Smooth muscle cell (in vitro differentiated cells): ENCODE data around the gene CAMK2N2. TPM values are rescaled to one million over a fixed set of nuclear protein-coding genes. Genes with fewer than 3 reads are reported as not detected.

Source experiments
- DNase-seq: peaks from one replicate; lab custom pipeline; 2025; ENCODE audit not compliant: unreplicated experiment; lab: John Stamatoyannopoulos, UW
- H2AFZ ChIP-seq: fragments of 200-600 bp; sonication (generic); 2 replicates; pipeline ENCODE4 v1.6.0; 2016; ENCODE audit warnings: antibody characterized with exemption, low read depth, mild to moderate bottlenecking
- H3F3A ChIP-seq: fragments of 200-600 bp; sonication (generic); 2 replicates; pipeline ENCODE4 v1.6.0; 2017; ENCODE audit warnings: antibody characterized with exemption, low read depth
- H3K27ac ChIP-seq: fragments of 200-600 bp; sonication (generic); 2 replicates; pipeline ENCODE4 v1.5.1; 2016; ENCODE audit warnings: low read depth, mild to moderate bottlenecking
- H3K27me3 ChIP-seq: fragments of 200-600 bp; sonication (generic); 2 replicates; pipeline ENCODE4 v1.6.1; 2016; ENCODE audit warnings: low read depth, mild to moderate bottlenecking
- H3K36me3 ChIP-seq: fragments of 200-600 bp; sonication (generic); 2 replicates; pipeline ENCODE4 v1.5.1; 2016; ENCODE audit warnings: low read depth
- H3K4me1 ChIP-seq: fragments of 200-600 bp; sonication (generic); 2 replicates; pipeline ENCODE4 v1.5.1; 2016; ENCODE audit warnings: low read depth
- H3K4me2 ChIP-seq: fragments of 200-600 bp; sonication (generic); 2 replicates; pipeline ENCODE4 v1.6.0; 2016; ENCODE audit warnings: mild to moderate bottlenecking
- H3K4me3 ChIP-seq: fragments of 200-600 bp; sonication (generic); 2 replicates; pipeline ENCODE4 v1.5.1; 2016; ENCODE audit warnings: mild to moderate bottlenecking
- H3K79me2 ChIP-seq: fragments of 200-600 bp; sonication (generic); 2 replicates; pipeline ENCODE4 v1.6.0; 2016; ENCODE audit warnings: low read depth, mild to moderate bottlenecking
- H3K9ac ChIP-seq: fragments of 200-600 bp; sonication (generic); 2 replicates; pipeline ENCODE4 v1.6.0; 2016; ENCODE audit warnings: low read depth
- H3K9me3 ChIP-seq: fragments of 200-600 bp; sonication (generic); replicated peaks from 2 replicates; pipeline ENCODE4 v1.5.1; 2016; ENCODE audit warnings: low read depth
- H4K20me1 ChIP-seq: fragments of 200-600 bp; sonication (generic); 2 replicates; pipeline ENCODE4 v1.6.0; 2016; ENCODE audit warnings: low read depth
- WGBS: methylation state at CpG from one replicate; pipeline ENCODE4 v1.1.7; 2016; ENCODE audit warnings: low lambda C conversion rate; 5-methylcytosine and 5-hydroxymethylcytosine counted together
- polyA plus RNA-seq: library from polyadenylated mRNA; unstranded; fragments of >200 nt; fragmentation: Nextera tagmentation; extraction: Ambion mirVana; gene quantifications from 2 replicates; pipeline ENCODE4 v1.2.1, GENCODE V29; 2016
- total RNA-seq: library from RNA; depleted of rRNA; stranded (reverse); fragments of >200 nt; gene quantifications from 2 replicates; pipeline ENCODE4 v1.2.3, GENCODE V29; 2014
- TF ChIP-seq, protein P1 (sequence below): fragments of 200-600 bp; sonication (generic); IDR thresholded peaks from 2 replicates; pipeline ENCODE4 v1.5.1; 2017; ENCODE audit warnings: borderline replicate concordance, mild to moderate bottlenecking, antibody characterized with exemption; ENCODE audit not compliant: insufficient read depth, poor library complexity, severe bottlenecking

The CAMK2N2 gene
- total and polyA plus RNA-seq, 2 experiments from 2014 or later: not detected

- peaks cover 17% of the 10 kb centered on the region for H3K79me2 ChIP-seq
- H4K20me1 ChIP-seq: peaks cover 10% of the 10 kb centered on the region
- no peak overlapping the region for H3K27ac ChIP-seq
- WGBS: 75% methylated on average over 3 of the region's 3 CpGs
- H3F3A ChIP-seq: no peaks in the 10 kb centered on the region
- H2AFZ ChIP-seq: no peak overlapping the region
- H3K36me3 ChIP-seq: no peaks in the 10 kb centered on the region
- H3K9ac ChIP-seq: no peak overlapping the region
- H3K27me3 ChIP-seq: no peaks in the 10 kb centered on the region
- no peak overlapping the region for H3K4me2 ChIP-seq
- H3K9me3 ChIP-seq: no peaks in the 10 kb centered on the region
- H3K4me1 ChIP-seq: peaks cover 10% of the 10 kb centered on the region
- DNase-seq: no peak
- no peak overlapping the region for H3K4me3 ChIP-seq
- TF ChIP-seq, protein P1, sequence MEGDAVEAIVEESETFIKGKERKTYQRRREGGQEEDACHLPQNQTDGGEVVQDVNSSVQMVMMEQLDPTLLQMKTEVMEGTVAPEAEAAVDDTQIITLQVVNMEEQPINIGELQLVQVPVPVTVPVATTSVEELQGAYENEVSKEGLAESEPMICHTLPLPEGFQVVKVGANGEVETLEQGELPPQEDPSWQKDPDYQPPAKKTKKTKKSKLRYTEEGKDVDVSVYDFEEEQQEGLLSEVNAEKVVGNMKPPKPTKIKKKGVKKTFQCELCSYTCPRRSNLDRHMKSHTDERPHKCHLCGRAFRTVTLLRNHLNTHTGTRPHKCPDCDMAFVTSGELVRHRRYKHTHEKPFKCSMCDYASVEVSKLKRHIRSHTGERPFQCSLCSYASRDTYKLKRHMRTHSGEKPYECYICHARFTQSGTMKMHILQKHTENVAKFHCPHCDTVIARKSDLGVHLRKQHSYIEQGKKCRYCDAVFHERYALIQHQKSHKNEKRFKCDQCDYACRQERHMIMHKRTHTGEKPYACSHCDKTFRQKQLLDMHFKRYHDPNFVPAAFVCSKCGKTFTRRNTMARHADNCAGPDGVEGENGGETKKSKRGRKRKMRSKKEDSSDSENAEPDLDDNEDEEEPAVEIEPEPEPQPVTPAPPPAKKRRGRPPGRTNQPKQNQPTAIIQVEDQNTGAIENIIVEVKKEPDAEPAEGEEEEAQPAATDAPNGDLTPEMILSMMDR: no peak
Measured at GRCh38 chr3:184295771-184296170, 34.4 kb upstream of the CAMK2N2 start.

GRCh38 chr3:184291738-184292445, 30.5 kb upstream of the CAMK2N2 start:
- Histone ChIP-seq H3K79me2 (no peaks in the 10 kb centered on the region), H3K9me3 (no peaks in the 10 kb centered on the region), H2AFZ (no peak overlapping the region), H3K36me3 (no peaks in the 10 kb centered on the region), H3K27ac (no peak overlapping the region), H3K27me3 (peaks cover 6% of the 10 kb centered on the region), H3K9ac (no peak overlapping the region), H3K4me2 (no peak overlapping the region), H3F3A (no peaks in the 10 kb centered on the region), H3K4me1 (no peaks in the 10 kb centered on the region), H4K20me1 (no peaks in the 10 kb centered on the region), H3K4me3 (no peak overlapping the region)
- TF ChIP-seq, protein P1: no peak
- WGBS: 91% methylated on average over 19 of the region's 21 CpGs
- DNase-seq: no peak

- Histone ChIP-seq H3K36me3 (no peaks in the 10 kb centered on the region), H3F3A (no peaks in the 10 kb centered on the region), H3K9me3 (no peaks in the 10 kb centered on the region), H3K4me3 (no peak overlapping the region), H3K4me2 (no peak overlapping the region), H3K27ac (no peak overlapping the region), H2AFZ (no peak overlapping the region), H3K79me2 (no peaks in the 10 kb centered on the region), H3K27me3 (peaks cover 11% of the 10 kb centered on the region), H4K20me1 (no peaks in the 10 kb centered on the region), H3K9ac (no peak overlapping the region), H3K4me1 (no peaks in the 10 kb centered on the region)
- 90% methylated on average over 22 of the region's 22 CpGs for WGBS
- no peak for DNase-seq
- TF ChIP-seq, protein P1: no peak
Measured at GRCh38 chr3:184291044-184291737, 29.8 kb upstream of the CAMK2N2 start.
